IMR-90 (cell line): ENCODE measurements around the gene NR1H2. TPM values are rescaled to one million over a fixed set of nuclear protein-coding genes. Genes with fewer than 3 reads are reported as not detected.

ENCODE experiments used
- ELK1 ChIP-seq: fragments of 150-350 bp; IDR thresholded peaks from 2 replicates; pipeline ENCODE4 v1.6.1; 2016; ENCODE audit warnings: low read depth, mild to moderate bottlenecking, low read length, moderate library complexity, borderline replicate concordance
- MAFK ChIP-seq: IDR thresholded peaks from 2 replicates; pipeline ENCODE4 v1.6.1; 2012; ENCODE audit warnings: low read depth, low read length, improper control_type of control experiment
- polyA plus RNA-seq, 3 experiments: library from polyadenylated mRNA; depleted of rRNA; stranded (reverse); fragments of >200 nt; gene quantifications; 2 replicates each; pipeline ENCODE4 v1.2.3, GENCODE V29; 2012; ENCODE audit warnings: low replicate concordance in 1 of 3
- total RNA-seq: library from RNA; depleted of rRNA; stranded (reverse); fragments of >200 nt; gene quantifications from 2 replicates; pipeline ENCODE4 v1.2.3, GENCODE V29; 2012

NR1H2 gene
- total and polyA plus RNA-seq, 2 of the 4 experiments (the other 2 are of a cell fraction) = 37.8 to 48.4 TPM

- TF ChIP-seq ELK1 = no peak
- no peak for TF ChIP-seq MAFK
These were observed 7.8 kb downstream of the NR1H2 start, which contains the start of gene POLD1 (continued) for GRCh38 chr19:50383852-50384684.
